Activated T-helper 2 cell treated with anti-CD3 and anti-CD28 coated beads, Interferon-gamma antibody, Interleukin-2, Interleukin-4, amounts not matched to agents 10 μg/mL and 5 μg/mL and 100 μg/mL, durations not matched to agents 14 hours and 24 hours and 36 hours (primary cell): ENCODE measurements around the gene TNFSF4. TPM values are rescaled to one million over a fixed set of nuclear protein-coding genes. Genes with fewer than 3 reads are reported as not detected.
"Not testable (repeated sequence)": the region's sequence is repeated elsewhere in the genome, so short reads cannot be mapped to it uniquely, and the experiment has no call there.

ENCODE experiments used
- DNase-seq: peaks from one replicate; pipeline ENCODE4 v3.0.0; 2021; ENCODE audit warnings: low spot score
- H3K27ac Mint-ChIP-seq: one replicate; pipeline ENCODE4 v1.8.0; 2021; ENCODE audit warnings: mixed read lengths
- H3K27me3 Mint-ChIP-seq: one replicate; pipeline ENCODE4 v1.8.0; 2021; ENCODE audit warnings: low read depth, mixed read lengths
- H3K36me3 Mint-ChIP-seq: one replicate; pipeline ENCODE4 v1.8.0; 2021; ENCODE audit warnings: low read depth, mixed read lengths
- H3K4me1 Mint-ChIP-seq: one replicate; pipeline ENCODE4 v1.8.0; 2021; ENCODE audit warnings: low read depth, mixed read lengths
- H3K4me3 Mint-ChIP-seq: one replicate; pipeline ENCODE4 v1.8.0; 2021; ENCODE audit warnings: low read depth, mild to moderate bottlenecking, moderate library complexity, mixed read lengths
- H3K9me3 Mint-ChIP-seq: one replicate; pipeline ENCODE4 v1.8.0; 2021; ENCODE audit warnings: mixed read lengths
- intact Hi-C: fragments of 100-400 bp; cut with micrococcal nuclease; formaldehyde crosslinking; loops from one replicate; pipeline ENCODE4 v1.15.1; 2023
- total RNA-seq: library from RNA; stranded (reverse); gene quantifications from 2 replicates; pipeline ENCODE4 v1.2.3, GENCODE V29; 2022

TNFSF4 gene
- total RNA-seq, 1 donor from 2014 or later: 1.3 TPM

DNA sequence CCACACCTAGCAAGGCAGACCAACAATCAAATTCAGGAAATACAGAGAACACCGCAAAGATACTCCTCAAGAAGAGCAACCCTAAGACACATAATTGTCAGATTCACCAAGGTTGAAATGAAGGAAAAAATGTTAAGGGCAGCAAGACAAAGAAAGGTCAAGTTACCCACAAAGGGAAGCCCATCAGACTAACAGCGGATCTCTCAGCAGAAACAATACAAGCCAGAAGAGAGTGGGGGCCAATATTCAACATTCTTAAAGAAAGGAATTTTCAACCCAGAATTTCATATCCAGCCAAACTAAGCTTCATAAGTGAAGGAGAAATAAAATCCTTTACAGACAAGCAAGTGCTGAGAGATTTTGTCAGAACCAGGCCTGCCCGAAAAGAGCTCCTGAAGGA lies 21.9 kb upstream of the TNFSF4 start:
- intact Hi-C loops, H3K27me3 Mint-ChIP-seq, H3K4me1 Mint-ChIP-seq, H3K4me3 Mint-ChIP-seq, DNase-seq, H3K27ac Mint-ChIP-seq, H3K36me3 Mint-ChIP-seq: not testable (repeated sequence)
- peaks cover 16% of the 10 kb centered on the region for H3K9me3 Mint-ChIP-seq

DNA sequence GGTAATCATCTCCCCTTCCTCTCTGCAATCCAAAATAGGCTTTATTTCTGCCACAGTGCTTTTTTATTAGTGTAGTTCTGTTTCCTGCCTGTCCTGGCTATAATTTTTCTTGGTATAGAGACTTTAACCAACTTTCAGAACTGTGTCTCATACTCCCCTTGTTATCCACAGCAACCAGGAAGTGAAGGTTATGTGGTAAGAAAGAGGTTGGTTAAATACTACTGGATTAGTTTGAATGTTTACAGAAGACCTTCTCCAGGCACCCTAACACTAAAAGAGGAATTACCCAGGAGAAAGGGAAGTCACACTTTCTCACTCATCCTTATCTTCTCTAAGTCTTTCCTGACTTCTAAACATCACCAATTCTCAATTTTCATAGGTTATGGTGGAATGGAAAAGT lies 17.8 kb upstream of the TNFSF4 start:
- Mint-ChIP-seq H3K9me3 (peaks cover 8% of the 10 kb centered on the region), H3K4me1 (peaks cover 13% of the 10 kb centered on the region), H3K4me3 (no peak overlapping the region), H3K27me3 (peaks cover 3% of the 10 kb centered on the region), H3K36me3 (no peaks in the 10 kb centered on the region), H3K27ac (no peak overlapping the region)
- intact Hi-C loops: no loop called here
- DNase-seq: no peak

DNA sequence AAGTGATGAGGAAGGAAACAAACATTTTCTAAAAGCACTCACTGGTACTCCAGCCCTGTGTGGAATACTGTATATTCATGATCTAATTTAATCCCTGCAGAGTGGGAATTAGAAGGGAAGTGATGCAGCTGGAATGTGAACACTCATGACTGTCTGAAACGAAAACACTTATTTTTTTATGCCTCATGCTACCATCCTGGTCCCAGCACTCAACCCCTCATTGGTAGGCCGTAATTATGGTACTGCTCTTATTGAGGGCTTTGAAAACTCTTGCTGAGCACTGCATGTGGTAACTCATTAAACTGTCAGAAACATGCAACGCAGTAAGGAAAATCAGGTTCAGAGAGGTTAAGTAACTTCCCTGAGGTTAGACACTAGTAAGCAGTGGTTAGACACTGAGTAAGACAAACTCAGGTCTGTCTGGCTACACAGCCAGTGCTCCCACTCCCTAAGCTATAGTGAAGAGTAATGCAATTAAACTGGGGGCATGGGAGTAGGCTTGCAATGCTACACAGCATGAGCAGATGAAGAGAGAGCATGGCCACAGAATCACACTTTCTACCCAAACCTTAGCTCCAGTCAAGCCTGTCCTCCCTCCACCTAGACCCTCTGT lies 17.3 kb upstream of the TNFSF4 start:
- Mint-ChIP-seq H3K27ac (no peak overlapping the region), H3K4me3 (no peak overlapping the region)
- no peak for DNase-seq

DNA sequence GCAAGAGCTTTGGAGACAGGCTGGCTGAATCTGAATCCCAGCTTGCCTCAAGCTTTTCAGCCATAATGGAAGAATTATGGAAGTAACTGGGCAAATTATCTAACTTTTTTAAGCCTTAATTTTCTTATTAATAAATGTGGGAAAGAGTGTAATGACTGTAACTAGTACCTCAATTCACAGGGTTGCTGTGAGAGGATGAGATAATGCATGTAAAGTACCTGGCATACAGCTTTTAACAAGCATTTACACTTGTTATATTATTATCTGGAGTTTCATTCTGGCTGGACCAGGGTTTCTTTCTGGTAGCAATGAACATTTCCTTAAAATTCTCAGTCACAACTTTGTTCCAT lies 15.9 kb upstream of the TNFSF4 start:
- Mint-ChIP-seq H3K4me3 (no peak overlapping the region), H3K9me3 (no peaks in the 10 kb centered on the region), H3K27me3 (peaks cover 6% of the 10 kb centered on the region), H3K4me1 (peaks cover 13% of the 10 kb centered on the region), H3K36me3 (no peaks in the 10 kb centered on the region), H3K27ac (no peak overlapping the region)
- intact Hi-C loops: no loop called here
- DNase-seq: no peak

More for the DNA sequence above, 17.3 kb upstream of the TNFSF4 start:
- Mint-ChIP-seq H3K4me1 (peaks cover 13% of the 10 kb centered on the region), H3K27me3 (peaks cover 4% of the 10 kb centered on the region), H3K9me3 (peaks cover 6% of the 10 kb centered on the region), H3K36me3 (no peaks in the 10 kb centered on the region)
- intact Hi-C loops: no loop called here

DNA sequence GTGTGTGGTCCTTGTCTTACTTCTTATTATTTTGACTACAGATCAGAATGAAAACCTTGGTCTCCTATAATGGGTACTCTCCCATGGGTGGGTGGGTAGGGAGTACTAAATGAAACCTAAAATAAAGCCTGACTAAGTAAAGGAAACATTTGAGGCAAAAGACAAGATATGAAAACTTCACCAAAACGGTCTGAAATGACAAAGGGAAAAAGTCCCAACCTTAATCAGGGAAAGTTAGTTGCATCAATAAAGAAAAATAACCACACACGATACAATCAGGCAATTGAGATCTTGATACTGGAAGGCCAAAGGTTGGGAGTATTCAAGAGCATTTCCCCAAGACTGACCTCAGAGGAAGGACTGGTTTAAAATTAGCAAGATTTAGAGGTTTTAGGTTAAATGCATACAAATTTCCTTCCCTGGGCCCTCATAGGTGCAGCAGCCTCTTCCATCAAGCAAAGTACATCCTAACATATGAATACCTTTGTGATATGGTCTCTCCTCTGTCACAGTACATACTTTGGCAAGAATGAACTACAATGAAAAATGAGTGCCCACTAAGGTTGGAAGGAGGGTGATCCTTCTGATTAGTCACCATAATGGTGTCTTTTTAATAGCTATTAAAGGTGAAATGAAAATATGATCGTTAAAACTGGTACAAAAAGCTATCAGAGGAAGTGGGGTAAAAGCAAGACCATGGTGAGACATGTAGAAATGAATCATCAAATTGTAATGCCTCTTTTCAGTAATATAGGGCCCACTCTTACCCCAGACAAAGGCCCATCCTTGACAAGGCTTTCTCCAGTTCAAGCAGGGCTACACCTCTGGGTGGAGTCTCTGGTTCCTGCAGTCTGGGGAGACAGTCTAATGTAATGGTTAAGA lies 15.3 kb upstream of the TNFSF4 start:
- Mint-ChIP-seq H3K4me3 (no peak overlapping the region), H3K27ac (peak overlapping the region; percentile 40), H3K4me1 (peaks cover 13% of the 10 kb centered on the region), H3K27me3 (peaks cover 7% of the 10 kb centered on the region), H3K36me3 (no peaks in the 10 kb centered on the region), H3K9me3 (no peaks in the 10 kb centered on the region)
- intact Hi-C loops: loop anchor here (1.0 kb wide), 4 partner anchors 15 to 76 kb away; partner anchors contain the start of gene TNFSF4
- no peak for DNase-seq

DNA sequence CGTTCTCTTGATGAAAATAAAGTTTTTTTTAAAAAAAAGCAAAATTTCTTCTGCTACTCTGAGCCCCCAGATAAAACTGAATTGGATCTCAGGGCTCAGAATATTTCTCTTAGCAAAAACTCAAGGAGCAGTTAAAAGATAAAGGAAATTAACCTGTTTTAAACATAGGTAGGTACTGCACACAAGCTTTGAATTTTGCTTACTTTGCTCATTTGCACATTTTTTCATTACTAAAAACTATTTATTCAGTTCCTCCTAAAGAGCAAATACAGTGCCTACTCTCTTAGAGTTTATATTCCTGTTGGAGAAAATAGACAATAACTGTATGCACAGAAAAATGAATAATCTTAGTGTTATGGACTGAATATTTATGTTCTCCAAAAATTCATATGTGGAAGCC lies 13.0 kb upstream of the TNFSF4 start:
- Mint-ChIP-seq H3K36me3 (no peaks in the 10 kb centered on the region), H3K27ac (no peak overlapping the region), H3K4me3 (no peak overlapping the region), H3K9me3 (no peaks in the 10 kb centered on the region), H3K27me3 (peaks cover 17% of the 10 kb centered on the region), H3K4me1 (peaks cover 13% of the 10 kb centered on the region)
- intact Hi-C loops: no loop called here
- no peak for DNase-seq

DNA sequence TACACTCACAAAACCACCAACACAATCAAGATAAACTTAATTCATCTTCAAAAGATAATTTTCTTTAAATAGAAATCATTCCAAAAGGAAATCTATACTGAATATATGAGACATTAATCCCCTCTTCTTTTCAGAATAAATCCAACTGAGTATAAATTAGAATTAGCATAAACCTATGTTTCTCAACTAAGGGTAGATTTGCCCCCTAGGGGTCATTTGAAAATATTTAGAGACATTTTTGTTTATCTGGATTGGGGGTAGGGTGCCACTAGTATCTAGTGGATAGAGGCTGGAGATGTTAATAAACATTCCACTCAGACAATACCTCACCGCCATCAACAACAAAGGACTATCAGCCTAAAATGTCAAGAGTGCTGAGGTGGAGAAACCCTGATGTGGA lies 6.5 kb upstream of the TNFSF4 start:
- no peak overlapping the region for H3K4me3 Mint-ChIP-seq
- peaks cover 42% of the 10 kb centered on the region for H3K27me3 Mint-ChIP-seq
- intact Hi-C loops: no loop called here
- no peaks in the 10 kb centered on the region for H3K4me1 Mint-ChIP-seq
- H3K9me3 Mint-ChIP-seq: no peaks in the 10 kb centered on the region
- no peak overlapping the region for H3K27ac Mint-ChIP-seq
- no peak for DNase-seq
- H3K36me3 Mint-ChIP-seq: no peaks in the 10 kb centered on the region

DNA sequence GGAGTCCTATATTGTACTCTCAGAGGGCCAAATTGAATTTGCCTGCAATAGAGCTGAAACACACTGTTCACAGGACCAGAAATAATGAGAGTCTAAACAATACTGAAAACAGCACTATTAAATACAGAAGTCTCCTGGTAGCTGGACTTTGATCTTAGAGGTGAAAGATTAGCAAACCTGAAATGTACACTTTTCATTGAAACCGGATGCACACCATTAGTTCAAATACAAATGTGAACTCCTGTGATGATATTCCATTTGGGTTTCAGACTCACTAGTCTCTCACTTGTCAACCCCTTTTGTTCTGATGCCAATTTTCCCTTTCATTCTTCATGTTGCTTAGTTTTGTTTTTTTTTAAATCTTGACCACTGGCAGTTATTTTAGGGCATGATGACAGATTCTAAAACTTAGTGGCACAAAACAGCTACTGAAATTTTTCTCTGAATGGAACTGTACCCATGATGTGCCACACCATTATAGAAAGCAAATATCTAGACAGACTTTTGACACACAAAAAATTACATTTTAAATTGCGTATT lies 5.9 kb upstream of the TNFSF4 start:
- intact Hi-C loops: no loop called here
- H3K36me3 Mint-ChIP-seq: no peaks in the 10 kb centered on the region
- no peak overlapping the region for H3K27ac Mint-ChIP-seq

DNA sequence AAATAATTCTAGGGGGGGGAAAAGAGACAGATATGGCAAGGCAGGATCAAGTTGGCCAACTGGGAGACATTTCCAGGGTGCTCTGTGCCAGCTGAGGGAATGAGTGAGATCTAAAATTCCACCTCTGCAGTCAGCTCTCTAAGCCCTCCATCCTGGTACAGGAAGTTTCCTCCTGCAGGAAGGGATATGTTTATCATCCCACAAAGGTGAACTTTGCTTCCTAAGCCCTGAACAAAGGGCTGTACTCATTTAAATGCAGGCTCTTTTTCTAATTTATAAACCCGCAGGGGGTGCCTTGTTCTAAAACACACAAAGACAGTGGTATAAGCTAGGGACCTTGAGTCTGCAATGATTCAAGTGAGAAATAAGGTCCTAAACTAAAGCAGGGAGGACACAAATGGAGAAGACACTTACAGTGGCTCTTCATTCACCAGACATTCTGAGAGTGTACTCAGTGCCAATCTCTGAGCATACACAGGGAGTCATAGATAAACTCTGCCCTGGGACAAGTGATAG lies 3.6 kb upstream of the TNFSF4 start:
- intact Hi-C loops: no loop called here
- Mint-ChIP-seq H3K9me3 (no peaks in the 10 kb centered on the region), H3K4me1 (peaks cover 16% of the 10 kb centered on the region), H3K36me3 (no peaks in the 10 kb centered on the region), H3K4me3 (no peak overlapping the region), H3K27ac (no peak overlapping the region), H3K27me3 (peaks cover 37% of the 10 kb centered on the region)
- no peak for DNase-seq

More for the DNA sequence above, 5.9 kb upstream of the TNFSF4 start:
- Mint-ChIP-seq H3K4me3 (no peak overlapping the region), H3K9me3 (no peaks in the 10 kb centered on the region), H3K4me1 (no peaks in the 10 kb centered on the region), H3K27me3 (peaks cover 40% of the 10 kb centered on the region)
- no peak for DNase-seq

DNA sequence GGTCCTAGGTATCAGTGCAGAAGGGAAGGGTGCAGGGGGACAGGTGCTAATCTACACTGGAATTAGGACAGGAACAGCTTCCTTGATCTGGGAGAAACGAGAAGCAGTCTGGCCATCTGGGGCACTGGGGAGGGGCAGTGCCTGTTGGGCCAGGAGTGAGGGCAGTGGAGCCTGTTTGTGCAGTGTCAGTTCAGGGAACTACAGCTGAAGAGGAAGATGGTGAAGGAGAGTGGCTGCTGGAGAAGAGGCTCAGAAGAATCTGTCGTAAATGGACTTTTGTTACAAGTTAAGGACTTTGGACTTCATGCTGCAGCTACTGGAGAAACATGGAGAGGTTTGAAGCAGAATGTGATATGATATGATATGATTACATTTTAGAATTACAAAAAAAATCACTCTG lies 3.2 kb upstream of the TNFSF4 start:
- Mint-ChIP-seq H3K27ac (no peak overlapping the region), H3K36me3 (no peaks in the 10 kb centered on the region), H3K4me1 (peaks cover 21% of the 10 kb centered on the region), H3K4me3 (no peak overlapping the region), H3K9me3 (no peaks in the 10 kb centered on the region), H3K27me3 (peaks cover 42% of the 10 kb centered on the region)
- no peak for DNase-seq
- intact Hi-C loops: no loop called here

DNA sequence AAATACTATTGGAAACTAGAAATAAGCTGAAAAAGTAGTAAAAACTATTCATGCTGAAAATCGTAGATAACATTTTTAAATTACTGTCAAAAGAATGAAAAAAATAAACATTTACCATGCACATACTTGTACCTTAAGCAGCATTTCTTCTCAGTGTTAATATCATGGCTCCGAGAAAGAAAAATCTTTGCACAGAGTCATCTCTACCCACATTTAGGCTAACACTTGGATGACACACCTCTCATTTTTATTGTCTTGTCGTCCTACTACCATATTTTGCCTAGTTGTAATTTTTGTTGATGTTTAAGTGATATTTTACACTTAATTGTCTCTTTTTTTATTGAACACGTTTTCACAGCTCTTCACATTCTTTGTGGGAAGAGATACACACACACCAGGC lies 1.7 kb upstream of the TNFSF4 start:
- Mint-ChIP-seq H3K36me3 (no peaks in the 10 kb centered on the region), H3K4me3 (no peak overlapping the region), H3K4me1 (peaks cover 23% of the 10 kb centered on the region), H3K9me3 (no peaks in the 10 kb centered on the region), H3K27me3 (peaks cover 44% of the 10 kb centered on the region), H3K27ac (no peak overlapping the region)
- no peak for DNase-seq
- intact Hi-C loops: loop anchor here (10.0 kb wide), 2 partner anchors 174 to 564 kb away; no protein-coding TSS in a partner anchor

DNA sequence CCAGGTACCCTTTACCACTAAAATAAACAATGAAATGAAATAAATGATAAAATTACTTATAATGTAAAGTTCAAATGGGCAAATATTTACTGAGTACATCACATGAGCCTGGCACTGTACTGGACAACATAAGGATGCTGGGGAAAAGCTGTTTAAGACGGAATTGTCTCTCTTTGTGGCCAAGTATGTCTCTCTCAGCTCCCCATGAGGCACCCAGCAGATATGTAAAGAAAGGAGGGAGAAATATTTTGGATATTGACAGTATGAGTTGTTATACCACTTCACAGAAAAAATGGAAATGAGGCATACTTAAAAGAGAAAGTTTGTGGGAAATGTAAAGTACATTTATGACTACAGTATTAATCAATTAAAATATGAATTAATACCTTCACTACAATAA lies 1.0 kb upstream of the TNFSF4 start:
- H3K36me3 Mint-ChIP-seq: no peaks in the 10 kb centered on the region
- H3K4me3 Mint-ChIP-seq: no peak overlapping the region
- no peak overlapping the region for H3K27ac Mint-ChIP-seq
- intact Hi-C loops: loop anchor here (10.0 kb wide), 2 partner anchors 173 to 563 kb away; no protein-coding TSS in a partner anchor
- H3K4me1 Mint-ChIP-seq: peaks cover 23% of the 10 kb centered on the region
- no peak for DNase-seq
- no peaks in the 10 kb centered on the region for H3K9me3 Mint-ChIP-seq
- H3K27me3 Mint-ChIP-seq: peaks cover 46% of the 10 kb centered on the region
